WTC11 (cell line): Measurements from ENCODE around the gene ISG20L2. TPM values are rescaled to one million over a fixed set of nuclear protein-coding genes. Genes with fewer than 3 reads are reported as not detected.

ENCODE experiments used
- ATF1 ChIP-seq: sonication (generic); formaldehyde crosslinking; IDR thresholded peaks from 2 replicates; pipeline ENCODE4 v1.8.1; 2023; ENCODE audit warnings: mild to moderate bottlenecking, moderate library complexity, missing genetic modification reagents
- ERG ChIP-seq: fragments of 250-450 bp; sonication (Bioruptor Pico); IDR thresholded peaks from 2 replicates; pipeline ENCODE4 v1.8.0; 2021; ENCODE audit warnings: mild to moderate bottlenecking
- ETV6 ChIP-seq: sonication (generic); formaldehyde crosslinking; IDR thresholded peaks from 2 replicates; pipeline ENCODE4 v1.8.1; 2022; ENCODE audit warnings: mild to moderate bottlenecking, missing genetic modification reagents
- FOXP4 ChIP-seq: sonication (generic); formaldehyde crosslinking; IDR thresholded peaks from 2 replicates; pipeline ENCODE4 v1.8.0; 2022; ENCODE audit warnings: mild to moderate bottlenecking, missing genetic modification reagents
- IRF1 ChIP-seq: sonication (generic); formaldehyde crosslinking; IDR thresholded peaks from 2 replicates; pipeline ENCODE4 v1.8.0; 2023; ENCODE audit warnings: missing genetic modification reagents
- JAZF1 ChIP-seq: fragments of 250-450 bp; sonication (Bioruptor Pico); IDR thresholded peaks from 2 replicates; pipeline ENCODE4 v1.9.0; 2021; ENCODE audit warnings: moderate library complexity, mild to moderate bottlenecking, inconsistent platforms
- KAT7 ChIP-seq: sonication (generic); formaldehyde crosslinking; IDR thresholded peaks from 2 replicates; pipeline ENCODE4 v1.8.1; 2023; ENCODE audit warnings: missing genetic modification reagents, mild to moderate bottlenecking, borderline replicate concordance
- NFYB ChIP-seq: sonication (generic); formaldehyde crosslinking; conservative IDR thresholded peaks from 2 replicates; pipeline ENCODE4 v1.8.0; 2022; ENCODE audit warnings: low read depth, missing genetic modification reagents
- NR2C2 ChIP-seq: sonication (generic); formaldehyde crosslinking; IDR thresholded peaks from 2 replicates; pipeline ENCODE4 v1.8.0; 2022; ENCODE audit warnings: mild to moderate bottlenecking, missing genetic modification reagents
- NR3C1 ChIP-seq: sonication (generic); formaldehyde crosslinking; conservative IDR thresholded peaks from 2 replicates; pipeline ENCODE4 v1.8.1; 2023; ENCODE audit warnings: low read depth, mild to moderate bottlenecking, missing genetic modification reagents
- PRDM15 ChIP-seq: sonication (generic); formaldehyde crosslinking; IDR thresholded peaks from 2 replicates; pipeline ENCODE4 v1.8.0; 2022; ENCODE audit warnings: missing genetic modification reagents
- PREB ChIP-seq: sonication (generic); formaldehyde crosslinking; IDR thresholded peaks from 2 replicates; pipeline ENCODE4 v1.8.1; 2022; ENCODE audit warnings: mild to moderate bottlenecking, missing genetic modification reagents, moderate library complexity, borderline replicate concordance
- SP1 ChIP-seq: sonication (generic); formaldehyde crosslinking; conservative IDR thresholded peaks from 2 replicates; pipeline ENCODE4 v1.8.1; 2022; ENCODE audit warnings: missing genetic modification reagents
- TCF7 ChIP-seq: sonication (generic); formaldehyde crosslinking; IDR thresholded peaks from 2 replicates; pipeline ENCODE4 v1.8.0; 2022; ENCODE audit warnings: mild to moderate bottlenecking, low read depth, missing genetic modification reagents, moderate library complexity
- TP53 ChIP-seq: sonication (generic); formaldehyde crosslinking; IDR thresholded peaks from 2 replicates; pipeline ENCODE4 v1.8.1; 2023; ENCODE audit warnings: mild to moderate bottlenecking, missing genetic modification reagents
- USF2 ChIP-seq: sonication (generic); formaldehyde crosslinking; IDR thresholded peaks from 2 replicates; pipeline ENCODE4 v1.8.1; 2023; ENCODE audit warnings: mild to moderate bottlenecking, missing genetic modification reagents, moderate library complexity
- ZBTB43 ChIP-seq: sonication (generic); formaldehyde crosslinking; IDR thresholded peaks from 2 replicates; pipeline ENCODE4 v1.8.1; 2023; ENCODE audit warnings: mild to moderate bottlenecking, missing genetic modification reagents
- ZNF121 ChIP-seq: sonication (generic); formaldehyde crosslinking; IDR thresholded peaks from 2 replicates; pipeline ENCODE4 v1.8.0; 2023; ENCODE audit warnings: missing genetic modification reagents
- ZNF281 ChIP-seq: sonication (generic); formaldehyde crosslinking; IDR thresholded peaks from 2 replicates; pipeline ENCODE4 v1.8.0; 2023; ENCODE audit warnings: mild to moderate bottlenecking, missing genetic modification reagents
- ZNF416 ChIP-seq: fragments of 250-450 bp; sonication (Bioruptor Pico); IDR thresholded peaks from 2 replicates; pipeline ENCODE4 v1.9.0; 2021; ENCODE audit warnings: mild to moderate bottlenecking, inconsistent platforms
- ZNF532 ChIP-seq: fragments of 250-450 bp; sonication (Bioruptor Pico); IDR thresholded peaks from 2 replicates; pipeline ENCODE4 v1.9.0; 2021; ENCODE audit warnings: mild to moderate bottlenecking, borderline replicate concordance
- total RNA-seq: library from RNA; stranded (reverse); gene quantifications from 3 replicates; pipeline ENCODE4 v1.2.3, GENCODE V29; 2021

The ISG20L2 gene
- total RNA-seq, 1 experiment from 2014 or later: 43.8 TPM

GRCh38 chr1:156704930-156705320 is 23.6 kb downstream of the ISG20L2 start (continued):
- TF ChIP-seq USF2 (CRISPR knock-in tag): no peak
- TF ChIP-seq ETV6: no peak
- TF ChIP-seq ERG (CRISPR knock-in tag): no peak
- no peak for TF ChIP-seq ZBTB43 (CRISPR knock-in tag)
- no peak for TF ChIP-seq ZNF281 (CRISPR knock-in tag)
- no peak for TF ChIP-seq JAZF1 (CRISPR knock-in tag)
- no peak for TF ChIP-seq TCF7 (CRISPR knock-in tag)
- TF ChIP-seq ZNF532 (CRISPR knock-in tag): no peak
- TF ChIP-seq PREB (CRISPR knock-in tag): no peak
- TF ChIP-seq ZNF121 (CRISPR knock-in tag): no peak
- TF ChIP-seq KAT7 (CRISPR knock-in tag): no peak
- no peak for TF ChIP-seq ATF1 (CRISPR knock-in tag)
- TF ChIP-seq FOXP4 (CRISPR knock-in tag): no peak
- TF ChIP-seq TP53 (CRISPR knock-in tag): no peak
- no peak for TF ChIP-seq PRDM15
- TF ChIP-seq NFYB (CRISPR knock-in tag): no peak
- TF ChIP-seq NR3C1 (CRISPR knock-in tag): no peak
- no peak for TF ChIP-seq SP1
- TF ChIP-seq NR2C2 (CRISPR knock-in tag): no peak
- TF ChIP-seq ZNF416 (CRISPR knock-in tag): no peak
- TF ChIP-seq IRF1 (CRISPR knock-in tag): no peak
